OCI-LY1 (cell line): ENCODE measurements around the gene GPATCH3.
"Not testable (repeated sequence)": the region's sequence is repeated elsewhere in the genome, so short reads cannot be mapped to it uniquely, and the experiment has no call there.

Experiments used
- H2AFZ ChIP-seq: fragments of 200-600 bp; sonication (generic), shearing (Covaris generic); 2 replicates; pipeline ENCODE4 v1.6.0; 2014; ENCODE audit warnings: antibody characterized with exemption, mild to moderate bottlenecking, low read length
- H3F3A ChIP-seq: fragments of 200-600 bp; sonication (generic), shearing (Covaris generic); 2 replicates; pipeline ENCODE4 v1.6.0; 2014; ENCODE audit warnings: mild to moderate bottlenecking, antibody characterized with exemption, low read length, moderate library complexity; ENCODE audit not compliant: insufficient read depth
- H3K27ac ChIP-seq: fragments of 200-600 bp; sonication (generic); 2 replicates; pipeline ENCODE4 v1.5.1; 2014; ENCODE audit warnings: low read length, mixed run types, mild to moderate bottlenecking, low read depth; ENCODE audit not compliant: poor library complexity, severe bottlenecking
- H3K27me3 ChIP-seq: fragments of 200-600 bp; sonication (generic); 2 replicates; pipeline ENCODE4 v1.6.0; 2014; ENCODE audit warnings: antibody characterized with exemption, mild to moderate bottlenecking, low read length, moderate library complexity; ENCODE audit not compliant: insufficient read depth
- H3K36me3 ChIP-seq: fragments of 200-600 bp; sonication (generic); 2 replicates; pipeline ENCODE4 v1.6.1; 2014; ENCODE audit warnings: mild to moderate bottlenecking, antibody characterized with exemption, low read length, moderate library complexity, mixed read lengths; ENCODE audit not compliant: insufficient read depth
- H3K4me1 ChIP-seq: fragments of 200-600 bp; sonication (generic); 2 replicates; pipeline ENCODE4 v1.5.1; 2014; ENCODE audit warnings: mild to moderate bottlenecking, low read length, moderate library complexity; ENCODE audit not compliant: insufficient read depth, severe bottlenecking
- H3K4me2 ChIP-seq: fragments of 200-600 bp; sonication (generic), shearing (Covaris generic); 2 replicates; pipeline ENCODE4 v1.6.1; 2014; ENCODE audit warnings: low read length
- H3K4me3 ChIP-seq: fragments of 200-600 bp; sonication (generic); 2 replicates; pipeline ENCODE4 v1.5.1; 2014; ENCODE audit warnings: low read length, low read depth, mild to moderate bottlenecking, mixed read lengths; ENCODE audit not compliant: poor library complexity, severe bottlenecking
- H3K79me2 ChIP-seq: fragments of 200-600 bp; shearing (Covaris generic); 2 replicates; pipeline ENCODE4 v1.6.1; 2016; ENCODE audit warnings: mixed run types, low read length, mixed read lengths; ENCODE audit not compliant: insufficient read depth
- H3K9ac ChIP-seq: fragments of 200-600 bp; sonication (generic), shearing (Covaris generic); 2 replicates; pipeline ENCODE4 v1.6.1; 2014; ENCODE audit warnings: mild to moderate bottlenecking, low read length, mixed read lengths
- H3K9me2 ChIP-seq: fragments of 200-600 bp; sonication (generic), shearing (Covaris generic); 2 replicates; pipeline ENCODE4 v1.6.1; 2014; ENCODE audit warnings: low read depth, mild to moderate bottlenecking, low read length, mixed read lengths
- H3K9me3 ChIP-seq: fragments of 200-600 bp; shearing (Covaris generic); 2 replicates; pipeline ENCODE4 v1.6.1; 2014; ENCODE audit warnings: low read length, mixed read lengths
- H4K20me1 ChIP-seq: fragments of 200-600 bp; sonication (generic), shearing (Covaris generic); 2 replicates; pipeline ENCODE4 v1.6.0; 2016; ENCODE audit warnings: mild to moderate bottlenecking, low read length; ENCODE audit not compliant: insufficient read depth
- CTCF ChIP-seq: fragments of 200-600 bp; sonication (generic), shearing (Covaris generic); IDR thresholded peaks from 2 replicates; pipeline ENCODE4 v1.5.1; 2017; ENCODE audit warnings: mild to moderate bottlenecking, antibody characterized with exemption, low read length, moderate library complexity, mixed read lengths
- EZH2 ChIP-seq: fragments of 200-600 bp; sonication (generic), shearing (Covaris generic); IDR thresholded peaks from 2 replicates; pipeline ENCODE4 v1.8.0; 2017; ENCODE audit warnings: borderline replicate concordance, mixed run types, mild to moderate bottlenecking, antibody characterized with exemption, low read length, moderate library complexity, mixed read lengths

Gene GPATCH3

GRCh38 chr1:26851106-26851684 is 49.1 kb downstream of the GPATCH3 start:
- peaks cover 50% of the 10 kb centered on the region; the same call in 1 of the 2 replicates for H3K36me3 ChIP-seq
- H3K9me3 ChIP-seq: no peaks in the 10 kb centered on the region
- H3K27ac ChIP-seq: no peak overlapping the region
- H3K4me1 ChIP-seq: no peaks in the 10 kb centered on the region
- H3K9ac ChIP-seq: no peak overlapping the region
- no peaks in the 10 kb centered on the region for H3F3A ChIP-seq
- no peak overlapping the region for H3K4me3 ChIP-seq
- no peak overlapping the region for H2AFZ ChIP-seq
- no peaks in the 10 kb centered on the region for H3K79me2 ChIP-seq
- peak; percentile 19; the same call in 1 of the 2 replicates for TF ChIP-seq CTCF
- no peak for TF ChIP-seq EZH2
- H3K9me2 ChIP-seq: no peaks in the 10 kb centered on the region
- H3K4me2 ChIP-seq: no peak overlapping the region
- no peaks in the 10 kb centered on the region for H4K20me1 ChIP-seq
- no peaks in the 10 kb centered on the region for H3K27me3 ChIP-seq

GRCh38 chr1:26848941-26849774 is 51.1 kb downstream of the GPATCH3 start:
- H3K27me3 ChIP-seq: no peaks in the 10 kb centered on the region
- H3K9ac ChIP-seq: no peak overlapping the region
- no peaks in the 10 kb centered on the region for H3F3A ChIP-seq
- TF ChIP-seq CTCF: no peak
- TF ChIP-seq EZH2: no peak
- H3K4me2 ChIP-seq: no peak overlapping the region
- H2AFZ ChIP-seq: no peak overlapping the region
- H3K9me2 ChIP-seq: no peaks in the 10 kb centered on the region
- H3K9me3 ChIP-seq: no peaks in the 10 kb centered on the region
- H3K79me2 ChIP-seq: no peaks in the 10 kb centered on the region
- no peaks in the 10 kb centered on the region for H3K4me1 ChIP-seq
- no peaks in the 10 kb centered on the region for H4K20me1 ChIP-seq
- H3K27ac ChIP-seq: no peak overlapping the region
- H3K36me3 ChIP-seq: peaks cover 50% of the 10 kb centered on the region; the same call in 1 of the 2 replicates
- no peak overlapping the region for H3K4me3 ChIP-seq

GRCh38 chr1:26848499-26848898 is 51.8 kb downstream of the GPATCH3 start:
- Histone ChIP-seq H3F3A (no peaks in the 10 kb centered on the region), H2AFZ (no peak overlapping the region), H3K36me3 (peaks cover 43% of the 10 kb centered on the region; the same call in 1 of the 2 replicates), H3K9me2 (no peaks in the 10 kb centered on the region), H3K27ac (no peak overlapping the region), H3K4me2 (no peak overlapping the region), H3K27me3 (no peaks in the 10 kb centered on the region), H3K4me1 (no peaks in the 10 kb centered on the region), H3K4me3 (no peak overlapping the region), H3K9me3 (no peaks in the 10 kb centered on the region), H3K9ac (no peak overlapping the region), H4K20me1 (no peaks in the 10 kb centered on the region), H3K79me2 (no peaks in the 10 kb centered on the region)
- no peak for TF ChIP-seq EZH2
- TF ChIP-seq CTCF: no peak

- not testable (repeated sequence) for H3K27me3 ChIP-seq, H3F3A ChIP-seq, H3K9ac ChIP-seq, H3K4me2 ChIP-seq, H3K4me1 ChIP-seq, H3K9me3 ChIP-seq, H4K20me1 ChIP-seq, H3K9me2 ChIP-seq, H3K4me3 ChIP-seq, H3K27ac ChIP-seq, H3K79me2 ChIP-seq, H2AFZ ChIP-seq
- peaks cover 38% of the 10 kb centered on the region; the same call in 1 of the 2 replicates for H3K36me3 ChIP-seq
Observed at GRCh38 chr1:26847826-26848225, 52.4 kb downstream of the GPATCH3 start.
